Stomach (tissue), 9 donors: Measurements from ENCODE around the gene TUB. TPM values are rescaled to one million over a fixed set of nuclear protein-coding genes. Genes with fewer than 3 reads are reported as not detected.

Experiments
- DNase-seq, 2 donors: peaks; one replicate each; pipeline versions ENCODE4 v3.0.0 to v3.0.0-alpha.2; 2013 to 2019
- H3K27ac ChIP-seq, 5 donors: fragments of 200-600 bp in 4 of 5; sonication (generic) in 4 of 5; one replicate each; pipeline ENCODE4 v1.5.1; 2013 to 2019; ENCODE audit warnings: mild to moderate bottlenecking in 1 of 5, moderate library complexity in 1 of 5
- H3K27me3 ChIP-seq, 3 donors: fragments of 200-600 bp; sonication (generic); one replicate each; pipeline ENCODE4 v1.5.1; 2017 to 2019; ENCODE audit warnings: mixed run types in 1 of 3
- H3K36me3 ChIP-seq, 4 donors: fragments of 200-600 bp; sonication (generic); 1 replicate in 3 of 4; 2 replicates in 1 of 4; pipeline ENCODE4 v1.5.1; 2016 to 2019
- H3K4me1 ChIP-seq, 4 donors: fragments of 200-600 bp; sonication (generic); one replicate each; pipeline ENCODE4 v1.5.1; 2016 to 2019
- H3K4me3 ChIP-seq, 4 donors: fragments of 200-600 bp; sonication (generic) in 3 of 4; one replicate each; pipeline ENCODE4 v1.5.1; 2016 to 2019; ENCODE audit warnings: mild to moderate bottlenecking in 1 of 4
- H3K9me3 ChIP-seq, 4 donors: fragments of 200-600 bp; sonication (generic); one replicate each; pipeline ENCODE4 v1.5.1; 2016 to 2019
- EP300 ChIP-seq: sonication (generic); formaldehyde crosslinking; IDR thresholded peaks from one replicate; pipeline ENCODE4 v1.6.1; 2017; ENCODE audit warnings: antibody characterized with exemption
- POLR2A ChIP-seq, 4 donors: fragments of 450-650 bp; IDR thresholded peaks; one replicate each; pipeline ENCODE4 v1.6.1; 2016; ENCODE audit warnings: antibody characterized with exemption in 4 of 4, control low read depth in 2 of 4, mild to moderate bottlenecking in 1 of 4, moderate library complexity in 1 of 4
- POLR2AphosphoS5 ChIP-seq, 3 donors: sonication (generic); formaldehyde crosslinking; IDR thresholded peaks; one replicate each; pipeline ENCODE4 v1.6.1; 2016; ENCODE audit warnings: antibody characterized with exemption in 3 of 3
- WGBS, 5 donors: extraction: QIAGEN DNeasy Blood & Tissue Kit in 3 of 5; methylation state at CpG; one replicate each; pipeline versions ENCODE4 v1.1.5 to v1.1.7; 2013 to 2018; 5-methylcytosine and 5-hydroxymethylcytosine counted together
- intact Hi-C: fragments of 100-400 bp; cut with DNase I; formaldehyde crosslinking; loops from one replicate; pipeline ENCODE4 v1.15.1; 2023; ENCODE audit warnings: low total_unique reads
- polyA plus RNA-seq, 3 donors: library from polyadenylated mRNA; stranded (reverse); fragments of 200-250 nt; gene quantifications; one replicate each; pipeline ENCODE4 v1.2.3, GENCODE V29; 2013
- total RNA-seq, 5 donors: library from RNA; depleted of rRNA; stranded (reverse); fragments of >200 nt; gene quantifications; one replicate each; pipeline versions ENCODE4 v1.1.0 to v1.2.3, GENCODE V29; 2014 to 2016
- TF ChIP-seq, protein P1 (sequence below), 7 experiments: fragments of 450-650 bp in 4 of 7; fragments of 200-600 bp in 3 of 7; sonication (generic) in 3 of 7; IDR thresholded peaks; one replicate each; pipeline ENCODE4 v1.5.1; 2016 to 2019; ENCODE audit warnings: antibody characterized with exemption in 7 of 7, control low read depth in 2 of 7, mild to moderate bottlenecking in 1 of 7
- donor health status: healthy with polysubstance abuse.
- donor health status: Bipolar disorder and iron deficiency.
- donor health status: healthy.

Gene TUB
- total and polyA plus RNA-seq, 8 donors = under 0.01 to 12.1 (median 1.4) TPM; not detected in 1

DNA sequence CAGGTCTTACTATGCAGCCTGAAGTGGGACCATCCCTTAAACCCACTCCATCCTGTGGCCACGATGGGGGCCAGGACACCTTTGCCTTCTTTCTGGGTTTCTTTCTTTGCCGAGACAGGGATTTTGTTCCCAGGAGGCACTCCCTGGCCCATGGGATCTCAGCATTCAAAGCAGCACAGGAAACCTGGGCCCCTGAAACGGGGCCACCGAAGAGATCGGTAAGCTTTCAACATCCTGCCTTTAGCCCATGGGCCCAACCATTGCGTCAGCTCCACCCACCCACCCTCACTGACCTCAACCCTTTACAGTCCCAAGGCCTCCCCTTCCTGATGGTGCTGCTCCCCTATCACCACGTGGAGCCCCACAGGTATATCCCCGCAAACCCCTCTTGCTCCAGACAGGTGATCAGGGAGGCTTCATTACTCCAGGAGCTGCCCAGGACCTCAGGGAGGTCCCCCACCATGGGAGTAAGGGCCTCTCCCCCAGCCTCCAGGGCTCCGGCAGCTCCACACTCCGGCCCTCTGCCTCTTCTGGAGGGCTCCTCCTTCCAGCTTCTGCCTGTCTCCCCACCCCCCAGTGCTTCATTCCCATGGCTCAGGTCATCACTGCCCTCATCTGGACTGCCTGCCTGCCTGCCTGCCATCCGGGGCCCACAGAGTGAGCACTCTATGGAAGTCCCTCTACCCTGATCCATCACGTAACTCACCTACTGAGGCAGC lies 42.0 kb upstream of the TUB start:
- WGBS, 5 donors = 75 to 87% (median 80%) methylated on average over 11 to 12 of the region's 12 CpGs
- intact Hi-C loops = loop anchor here (5.0 kb wide), 1 partner anchor 58 kb away; no protein-coding TSS in a partner anchor

DNA sequence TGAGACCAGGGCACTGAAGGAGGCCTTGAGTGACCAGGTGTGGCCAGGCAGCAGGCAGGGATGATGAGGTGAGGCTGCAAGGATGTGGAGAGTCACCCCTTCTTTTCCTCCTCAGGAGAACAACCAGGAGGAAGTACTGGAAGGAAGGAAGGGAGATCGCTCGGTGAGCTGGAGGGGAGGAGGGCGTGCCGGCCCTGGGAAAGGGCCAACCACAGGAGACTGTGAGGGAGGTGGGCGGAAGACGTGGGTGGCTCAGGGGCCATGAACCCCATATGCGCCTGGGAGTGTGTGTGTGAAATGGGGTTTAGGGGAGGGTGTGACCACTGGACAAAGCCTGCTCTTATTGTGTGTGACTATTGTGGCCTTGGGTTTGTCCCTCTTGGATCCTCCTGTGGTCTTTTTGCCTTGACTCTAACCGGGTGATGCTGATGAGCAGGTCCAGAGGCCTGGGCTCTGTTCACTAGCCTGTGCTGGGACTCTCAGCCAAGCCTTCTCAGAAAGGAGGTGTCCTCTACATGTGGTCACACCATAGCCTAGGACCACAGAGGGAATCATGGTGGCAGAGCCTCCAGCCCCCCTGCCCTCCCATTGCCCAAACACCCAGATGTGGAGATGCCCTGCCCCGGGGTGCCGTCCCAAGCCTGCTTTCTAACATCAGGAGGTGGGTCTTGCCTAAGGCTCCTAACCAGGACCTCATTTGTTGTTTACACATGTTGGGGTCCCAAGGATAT lies 41.3 kb upstream of the TUB start:
- no peaks in the 10 kb centered on the region for H3K9me3 ChIP-seq
- TF ChIP-seq POLR2A (IDR thresholded peaks at IDR 0.05) (no peak), EP300 (no peak), POLR2AphosphoS5 (IDR thresholded peaks at IDR 0.05) (no peak)
- TF ChIP-seq, protein P1, sequence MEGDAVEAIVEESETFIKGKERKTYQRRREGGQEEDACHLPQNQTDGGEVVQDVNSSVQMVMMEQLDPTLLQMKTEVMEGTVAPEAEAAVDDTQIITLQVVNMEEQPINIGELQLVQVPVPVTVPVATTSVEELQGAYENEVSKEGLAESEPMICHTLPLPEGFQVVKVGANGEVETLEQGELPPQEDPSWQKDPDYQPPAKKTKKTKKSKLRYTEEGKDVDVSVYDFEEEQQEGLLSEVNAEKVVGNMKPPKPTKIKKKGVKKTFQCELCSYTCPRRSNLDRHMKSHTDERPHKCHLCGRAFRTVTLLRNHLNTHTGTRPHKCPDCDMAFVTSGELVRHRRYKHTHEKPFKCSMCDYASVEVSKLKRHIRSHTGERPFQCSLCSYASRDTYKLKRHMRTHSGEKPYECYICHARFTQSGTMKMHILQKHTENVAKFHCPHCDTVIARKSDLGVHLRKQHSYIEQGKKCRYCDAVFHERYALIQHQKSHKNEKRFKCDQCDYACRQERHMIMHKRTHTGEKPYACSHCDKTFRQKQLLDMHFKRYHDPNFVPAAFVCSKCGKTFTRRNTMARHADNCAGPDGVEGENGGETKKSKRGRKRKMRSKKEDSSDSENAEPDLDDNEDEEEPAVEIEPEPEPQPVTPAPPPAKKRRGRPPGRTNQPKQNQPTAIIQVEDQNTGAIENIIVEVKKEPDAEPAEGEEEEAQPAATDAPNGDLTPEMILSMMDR (IDR thresholded peaks at IDR 0.05) = no peak
- no peaks in the 10 kb centered on the region for H3K27me3 ChIP-seq
- DNase-seq = peak in 1 of 2 donors; percentile 15
- H3K4me3 ChIP-seq = no peak overlapping the region
- no peaks in the 10 kb centered on the region for H3K4me1 ChIP-seq
- intact Hi-C loops = loop anchor here (5.0 kb wide), 1 partner anchor 58 kb away; no protein-coding TSS in a partner anchor
- no peak overlapping the region for H3K27ac ChIP-seq
- H3K36me3 ChIP-seq = no peaks in the 10 kb centered on the region
- WGBS, 5 donors = 69 to 91% (median 84%) methylated on average over 10 of the region's 10 CpGs

More for the DNA sequence above, 42.0 kb upstream of the TUB start:
- Histone ChIP-seq H3K36me3 (no peaks in the 10 kb centered on the region), H3K27me3 (no peaks in the 10 kb centered on the region), H3K9me3 (no peaks in the 10 kb centered on the region), H3K4me3 (no peak overlapping the region), H3K27ac (no peak overlapping the region), H3K4me1 (no peaks in the 10 kb centered on the region)
- TF ChIP-seq, protein P1 (IDR thresholded peaks at IDR 0.05) = no peak
- no peak for TF ChIP-seq POLR2AphosphoS5 (IDR thresholded peaks at IDR 0.05)
- no peak for TF ChIP-seq POLR2A (IDR thresholded peaks at IDR 0.05)
- TF ChIP-seq EP300 = no peak
- peak in 1 of 2 donors; percentile 7 for DNase-seq

DNA sequence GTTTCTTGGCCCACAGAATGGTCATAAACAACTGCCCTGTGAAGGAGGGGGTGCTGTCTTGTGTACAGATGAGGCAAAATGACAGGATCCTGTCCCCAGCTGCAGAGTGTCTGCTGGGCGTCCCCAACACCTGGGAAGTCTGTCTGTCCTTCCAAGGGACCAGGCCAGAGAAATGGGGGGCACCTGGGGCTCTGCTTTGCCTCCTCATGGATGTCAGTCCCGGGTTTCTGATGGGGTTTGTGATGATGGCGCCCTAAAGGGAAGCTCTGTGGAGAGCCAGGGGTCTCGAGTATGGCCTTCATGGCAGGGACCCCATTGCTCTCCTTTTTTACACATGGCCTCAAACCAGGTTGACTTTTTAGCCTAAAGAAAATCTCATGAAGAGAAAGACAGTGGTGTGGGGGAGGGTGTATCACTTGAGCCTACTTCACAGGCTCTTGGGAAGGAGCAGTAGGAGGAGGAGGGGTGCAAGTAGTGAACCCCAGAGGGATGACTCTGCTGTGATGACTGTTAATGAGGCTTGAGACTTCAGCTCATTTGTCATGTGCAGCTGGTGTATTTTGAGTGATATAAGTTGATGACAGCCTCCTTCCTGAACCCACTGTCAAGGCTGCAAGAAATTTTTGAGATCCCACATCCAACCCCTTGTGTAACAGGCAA lies 40.6 kb upstream of the TUB start:
- no peaks in the 10 kb centered on the region for H3K4me1 ChIP-seq
- no peaks in the 10 kb centered on the region for H3K27me3 ChIP-seq
- no peaks in the 10 kb centered on the region for H3K36me3 ChIP-seq
- H3K9me3 ChIP-seq = no peaks in the 10 kb centered on the region
- TF ChIP-seq EP300 = no peak
- TF ChIP-seq POLR2AphosphoS5 (IDR thresholded peaks at IDR 0.05) = no peak
- no peak for TF ChIP-seq POLR2A (IDR thresholded peaks at IDR 0.05)
- TF ChIP-seq, protein P1 (IDR thresholded peaks at IDR 0.05) = no peak
- H3K27ac ChIP-seq = no peak overlapping the region
- no peak overlapping the region for H3K4me3 ChIP-seq
- intact Hi-C loops = no loop called here
- no peak for DNase-seq
- WGBS, 5 donors = 60 to 82% (median 66%) methylated on average over 4 of the region's 4 CpGs

DNA sequence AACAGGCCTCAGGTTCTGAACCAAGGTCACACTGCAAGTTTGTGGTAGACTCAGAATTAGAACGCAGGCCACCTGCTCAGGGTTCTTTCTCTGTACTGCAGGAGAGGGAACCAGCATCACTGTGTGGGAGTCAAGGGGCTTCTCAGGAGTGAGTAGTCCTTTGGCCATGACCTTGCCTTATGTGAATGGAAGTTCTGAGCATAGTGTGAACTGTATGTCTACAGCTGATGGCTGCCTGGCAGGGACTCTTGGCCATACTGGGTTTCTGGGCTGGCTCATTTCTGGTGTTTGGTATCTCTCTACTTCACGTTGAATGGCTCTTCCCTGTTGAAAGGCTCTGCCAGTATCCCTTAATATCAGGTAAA lies 40.1 kb upstream of the TUB start:
- H3K4me3 ChIP-seq = no peak overlapping the region
- 83 to 96% (median 87%) methylated on average over 2 of the region's 2 CpGs for WGBS, 5 donors
- no peaks in the 10 kb centered on the region for H3K9me3 ChIP-seq
- H3K27ac ChIP-seq = no peak overlapping the region
- TF ChIP-seq EP300 (no peak), POLR2A (IDR thresholded peaks at IDR 0.05) (no peak), POLR2AphosphoS5 (IDR thresholded peaks at IDR 0.05) (no peak)
- TF ChIP-seq, protein P1 (IDR thresholded peaks at IDR 0.05) = no peak
- H3K4me1 ChIP-seq = no peaks in the 10 kb centered on the region
- H3K36me3 ChIP-seq = no peaks in the 10 kb centered on the region
- no peaks in the 10 kb centered on the region for H3K27me3 ChIP-seq
- intact Hi-C loops = no loop called here
- DNase-seq = no peak
